Activated CD4-positive, alpha-beta T cell treated with anti-CD3 and anti-CD28 coated beads for 1 hour (primary cell): Measurements from ENCODE around the gene GATA1.
A peak's percentile ranks its signal among the peaks of the same experiment; 100 is the strongest.

ENCODE experiments used
- DNase-seq: peaks from one replicate; pipeline ENCODE4 v3.0.0-alpha.2; 2020

The GATA1 gene

DNA sequence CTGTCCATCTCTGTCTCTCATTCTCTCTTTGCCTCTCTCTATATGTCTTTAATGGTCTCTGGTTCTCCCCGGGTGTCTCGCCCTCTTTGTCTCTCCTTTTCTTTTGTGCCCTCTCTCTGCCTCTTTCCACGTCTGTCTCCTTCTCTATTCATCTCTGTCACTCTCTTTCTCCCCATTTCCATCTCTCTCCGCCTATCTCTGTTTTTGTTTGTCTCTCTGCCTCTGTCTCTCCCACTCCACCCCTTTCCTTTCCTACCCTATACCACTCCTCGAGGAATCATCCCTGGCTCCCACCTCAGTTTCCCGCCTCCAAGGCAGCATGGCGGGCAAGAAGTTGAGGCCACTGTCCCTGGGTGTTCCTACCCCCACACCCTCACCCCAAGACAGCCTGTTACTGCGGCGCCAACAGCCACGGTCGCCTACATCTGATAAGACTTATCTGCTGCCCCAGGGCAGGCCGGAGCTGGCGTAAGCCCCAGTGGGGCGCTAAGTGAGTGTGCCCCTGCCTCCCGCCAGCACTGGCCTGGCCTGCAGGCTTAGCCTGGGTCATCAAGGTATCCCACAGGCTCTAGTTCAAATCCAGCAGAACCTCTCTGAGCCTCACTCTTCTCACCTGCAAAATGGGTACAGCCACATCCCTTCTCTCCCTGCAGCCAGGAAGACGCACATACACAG is 713 bp upstream of the GATA1 start:
- DNase-seq: no peak

DNA sequence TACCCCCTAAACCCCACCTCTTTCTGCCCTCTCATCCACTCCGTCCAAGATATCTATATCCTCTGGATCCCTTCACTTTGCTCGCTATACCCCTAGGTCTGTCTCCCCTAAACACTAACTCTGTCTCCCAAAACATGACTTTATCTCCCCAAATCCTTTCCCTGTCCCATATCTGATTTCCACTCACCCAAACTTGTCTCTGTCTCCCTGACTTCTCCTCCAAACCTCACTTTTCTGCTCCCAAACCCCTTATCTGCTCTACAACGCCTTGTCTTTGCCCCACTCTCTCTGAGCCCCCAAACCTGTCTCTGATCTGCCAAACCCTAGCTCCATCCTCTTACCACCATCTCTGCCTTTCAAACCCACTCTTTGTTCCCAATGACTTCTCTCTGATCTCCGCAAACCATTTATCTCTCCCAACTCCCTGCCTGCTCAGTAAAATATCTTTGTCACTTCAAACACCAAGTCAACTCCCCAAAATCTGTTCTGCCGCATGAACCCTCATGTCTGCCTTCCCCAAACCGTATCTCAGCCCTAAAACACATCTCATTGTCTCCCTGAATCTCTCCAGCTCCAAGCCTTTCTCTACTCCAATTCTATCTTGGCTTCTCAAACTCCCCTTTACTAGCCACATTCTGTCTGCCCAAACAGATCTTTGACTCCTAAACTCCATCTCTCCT is 575 bp downstream of the GATA1 start:
- DNase-seq: no peak

DNA sequence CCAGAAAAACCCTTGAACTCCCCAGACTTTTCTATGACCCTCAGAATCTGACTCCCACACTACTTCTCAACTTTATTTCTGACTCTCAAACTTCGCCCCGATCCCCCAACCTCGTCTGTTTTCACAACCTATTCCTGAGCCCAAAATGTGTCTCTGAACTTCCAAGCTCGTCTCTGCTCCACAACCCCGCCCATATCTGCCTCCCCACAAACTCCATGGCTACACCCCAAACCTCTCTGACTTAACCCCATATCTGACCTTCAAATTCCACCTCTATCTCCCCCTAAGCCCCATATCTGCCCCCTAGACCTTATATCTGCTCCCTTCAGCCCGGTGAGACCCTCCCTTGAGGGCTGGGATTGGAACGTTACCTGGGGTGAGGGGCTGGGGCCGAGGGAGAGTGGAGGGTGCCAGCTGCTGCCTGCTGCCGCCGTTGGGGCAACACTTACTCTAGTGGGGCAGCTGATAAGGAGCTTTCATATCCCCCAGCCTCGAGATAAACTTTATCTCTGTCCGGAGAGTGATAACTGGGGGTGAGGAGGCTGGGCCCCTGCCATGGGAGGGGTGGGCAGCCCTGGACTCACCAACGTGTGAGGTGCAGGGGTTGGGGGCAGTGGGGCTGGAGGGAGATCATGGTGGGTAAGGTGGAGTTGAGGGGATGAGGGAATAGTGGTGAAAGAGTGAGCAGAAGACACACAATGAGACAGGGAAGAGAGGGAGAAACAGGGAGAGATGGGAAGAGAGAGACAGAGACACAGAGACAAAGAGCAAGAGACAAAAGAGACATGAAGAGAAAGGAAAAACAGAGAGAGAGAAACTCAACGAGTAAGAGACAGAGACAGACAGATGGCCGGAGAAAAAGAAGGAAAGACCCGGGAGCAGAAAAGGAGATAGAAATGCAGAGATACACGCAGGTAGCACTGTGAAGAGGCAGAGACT is 1.4 kb downstream of the GATA1 start:
- no peak for DNase-seq

DNA sequence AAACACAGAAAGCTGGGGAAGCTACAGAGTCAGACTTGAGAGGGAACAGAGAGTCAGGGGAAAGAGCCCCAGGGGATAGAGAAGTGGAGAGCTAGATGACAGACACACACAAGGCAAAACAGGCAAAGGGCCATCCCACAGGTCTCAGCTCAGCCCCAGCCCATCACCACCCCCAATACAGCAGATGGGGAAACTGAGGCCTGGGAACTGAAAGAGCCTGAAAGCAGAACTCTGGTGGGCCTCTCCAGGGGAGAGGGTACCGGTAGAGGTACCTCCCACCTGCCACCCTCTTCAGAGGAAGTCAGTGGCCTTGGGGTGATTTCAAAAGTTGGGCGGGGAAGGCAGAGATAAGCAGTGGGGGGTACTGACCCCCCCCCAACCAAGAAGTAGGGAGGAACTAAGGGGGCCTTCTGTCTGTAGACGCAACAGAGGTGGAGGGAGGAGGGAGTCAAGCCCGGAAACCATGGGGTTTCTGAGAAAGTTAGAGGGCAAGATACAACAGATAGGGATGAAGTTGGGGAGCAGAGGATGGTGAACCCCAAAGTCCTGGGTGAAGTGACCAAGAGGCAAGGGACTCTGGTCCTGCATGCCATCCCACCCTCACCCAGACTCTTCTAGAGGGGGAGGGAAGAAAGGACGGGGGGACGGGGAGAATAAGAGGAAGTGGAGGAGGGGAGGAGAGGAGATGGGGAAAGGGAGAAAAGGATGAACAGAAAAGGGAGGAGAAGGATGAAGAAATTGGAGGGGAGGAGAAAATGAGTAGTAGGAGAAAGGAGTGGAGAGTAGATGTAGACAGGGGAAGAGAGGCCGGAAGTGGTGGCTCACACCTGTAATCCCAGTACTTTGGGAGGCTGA is 3.2 kb downstream of the GATA1 start:
- DNase-seq: no peak

DNA sequence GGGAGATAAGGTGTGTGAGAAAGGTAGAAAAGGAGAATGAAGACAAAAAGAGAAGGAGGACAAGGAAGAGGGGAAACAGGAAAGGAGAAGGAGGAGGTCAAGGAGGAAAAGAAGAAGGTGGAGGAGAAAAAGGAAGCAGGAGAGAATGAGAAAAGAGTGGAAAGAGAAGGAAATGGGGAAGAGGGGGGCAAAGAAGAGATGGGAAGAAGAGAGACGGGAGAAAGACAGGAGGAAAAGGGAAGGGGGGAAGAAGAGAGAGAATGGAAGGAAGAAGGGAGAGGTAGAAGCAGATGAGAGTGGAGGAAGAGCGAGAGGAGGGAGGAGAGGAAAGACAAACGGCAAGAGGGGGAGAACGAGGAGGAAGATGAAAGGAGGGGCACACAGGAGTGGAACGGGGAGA is 4.1 kb downstream of the GATA1 start:
- DNase-seq: no peak

- DNase-seq: no peak
Observed at GRCh38 chrX:48791063-48791820, 4.9 kb downstream of the GATA1 start.

GRCh38 chrX:48792219-48792618 is 5.8 kb downstream of the GATA1 start:
- DNase-seq: no peak

- no peak for DNase-seq
Observed at GRCh38 chrX:48793935-48794334, 7.5 kb downstream of the GATA1 start.

DNA sequence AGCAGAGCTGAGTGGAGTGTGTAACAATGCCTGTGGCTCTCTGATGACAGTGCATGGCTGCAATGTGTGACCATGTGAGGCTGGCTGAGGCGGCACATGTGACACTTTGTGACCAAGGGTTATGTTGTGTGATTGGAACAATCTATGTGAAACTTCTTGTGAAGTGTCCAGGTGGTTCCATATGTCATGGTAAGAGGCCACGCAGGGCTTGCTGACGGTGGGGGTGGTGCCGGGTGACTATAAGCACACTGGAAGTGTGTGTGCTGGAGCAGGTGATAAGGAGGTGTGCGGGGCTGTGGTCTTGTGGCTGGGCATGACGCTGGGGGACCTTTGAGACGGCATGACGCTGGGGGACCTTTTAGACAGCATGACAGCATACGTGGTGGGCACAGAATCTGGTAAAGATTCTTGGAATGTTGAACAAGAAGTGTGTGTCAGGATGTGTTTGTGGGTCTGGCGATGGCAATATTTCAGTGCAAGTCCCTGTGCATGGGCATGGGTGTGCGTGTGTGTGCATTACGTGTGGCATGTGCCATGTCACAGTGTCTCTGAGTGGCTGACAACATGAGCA is 8.0 kb downstream of the GATA1 start:
- no peak for DNase-seq

DNA sequence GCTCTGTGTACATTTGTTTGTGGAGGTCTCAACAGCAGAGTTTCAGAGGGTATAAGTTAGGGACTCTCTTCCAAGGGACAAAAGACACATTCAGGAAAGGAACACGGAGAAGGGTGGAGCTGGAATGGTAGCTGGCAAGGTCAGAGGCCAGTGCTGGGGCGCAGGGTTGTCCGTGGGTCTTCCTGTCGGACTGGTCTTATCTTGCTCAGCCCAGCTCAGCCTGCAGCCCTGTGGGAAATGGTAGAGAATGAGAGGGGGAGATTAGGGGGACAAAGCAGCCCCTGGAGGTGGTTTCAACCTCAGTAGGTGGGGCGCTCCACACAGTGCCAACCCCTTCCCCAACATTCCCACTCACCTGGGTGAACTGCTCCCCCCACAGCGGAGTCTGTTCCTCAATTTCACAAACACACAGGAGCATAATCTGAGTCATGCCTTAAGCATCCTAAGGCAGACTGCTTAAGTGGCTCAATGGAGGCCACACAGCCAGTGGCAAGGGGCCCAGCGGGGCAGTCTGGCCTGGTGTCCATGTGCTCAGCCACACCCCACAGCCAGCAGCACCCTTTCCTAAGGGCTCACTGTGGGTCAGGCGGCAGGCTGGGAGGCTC is 8.6 kb downstream of the GATA1 start:
- no peak for DNase-seq

GRCh38 chrX:48798318-48798717 is 11.9 kb downstream of the GATA1 start:
- no peak for DNase-seq

DNA sequence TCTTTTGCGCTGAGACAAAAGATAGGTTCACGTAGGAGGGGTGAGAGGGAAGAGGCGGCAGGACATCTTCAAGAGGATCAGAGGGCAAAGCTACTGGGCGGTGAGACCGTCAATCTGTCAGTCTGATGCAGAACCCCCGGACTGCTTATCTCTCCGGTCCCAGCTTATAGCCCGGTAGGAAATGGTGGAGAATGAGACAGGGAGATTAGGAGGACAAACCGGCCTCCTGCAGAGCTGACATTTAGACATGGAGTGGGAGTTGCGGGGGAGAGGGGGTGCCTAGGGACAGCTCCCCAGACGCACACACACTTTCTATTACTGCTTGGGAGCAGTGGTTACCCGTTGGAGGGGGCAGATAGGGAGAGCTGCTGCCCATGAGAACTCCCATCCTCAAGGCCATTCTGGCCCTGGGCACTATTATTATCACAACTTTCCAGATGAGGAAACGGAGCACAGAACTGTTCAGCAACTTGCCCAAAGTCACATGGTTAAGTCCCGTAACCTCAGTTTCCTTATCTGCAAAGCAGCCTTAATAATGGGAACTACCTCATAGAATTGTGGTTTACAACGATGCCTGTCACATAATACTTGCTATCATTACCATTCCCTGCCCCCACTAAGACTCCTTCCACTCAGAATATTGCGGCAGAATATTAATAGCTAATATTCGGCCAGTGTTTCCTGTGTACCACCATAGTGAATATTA is 14.3 kb downstream of the GATA1 start:
- DNase-seq: no peak

DNA sequence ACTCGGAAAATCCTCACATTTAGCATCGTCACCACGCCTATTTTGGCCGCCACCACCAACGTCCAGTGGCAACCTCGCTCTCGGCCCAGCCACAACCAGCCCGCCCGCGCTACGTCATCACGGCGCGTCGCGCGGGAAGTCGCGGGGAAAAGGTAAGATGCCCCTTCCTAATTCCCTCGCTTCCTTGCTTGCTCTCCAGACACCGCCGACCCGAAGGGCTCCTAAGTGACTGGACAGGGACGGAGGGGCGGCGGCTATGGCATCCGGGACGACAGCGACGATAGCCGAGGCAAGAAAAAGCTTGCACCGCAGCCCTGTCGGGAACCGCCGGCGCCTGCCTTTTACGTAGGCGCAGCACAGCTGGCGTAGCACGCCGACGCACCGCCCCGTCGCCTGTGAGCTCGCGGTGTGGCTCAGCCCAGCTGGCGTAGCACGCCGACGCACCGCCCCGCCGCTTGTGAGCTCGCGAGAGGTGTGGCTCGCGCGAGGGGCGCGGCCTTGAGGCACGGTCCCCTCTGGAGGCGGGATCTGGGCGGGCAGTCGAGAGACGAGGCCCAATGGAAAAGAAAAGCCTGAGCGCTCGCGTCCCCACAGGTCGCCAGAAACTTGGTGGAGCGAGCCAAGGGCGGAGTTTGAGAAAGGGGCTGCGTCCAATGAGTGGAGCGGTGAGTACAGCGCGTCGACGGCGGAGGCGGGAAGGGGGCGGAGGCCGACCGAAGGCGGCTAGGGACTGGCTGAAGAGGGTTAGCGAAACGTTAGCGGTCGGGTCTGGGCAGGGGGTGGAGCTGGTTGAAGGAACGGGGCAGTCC is 15.1 kb downstream of the GATA1 start, which contains the start of gene HDAC6:
HDAC6 (plus strand) TSS at position 788 of the 809 bp plus-strand sequence. CDS start 626 bp downstream, outside the sequence.
- peak; percentile 92 for DNase-seq

DNA sequence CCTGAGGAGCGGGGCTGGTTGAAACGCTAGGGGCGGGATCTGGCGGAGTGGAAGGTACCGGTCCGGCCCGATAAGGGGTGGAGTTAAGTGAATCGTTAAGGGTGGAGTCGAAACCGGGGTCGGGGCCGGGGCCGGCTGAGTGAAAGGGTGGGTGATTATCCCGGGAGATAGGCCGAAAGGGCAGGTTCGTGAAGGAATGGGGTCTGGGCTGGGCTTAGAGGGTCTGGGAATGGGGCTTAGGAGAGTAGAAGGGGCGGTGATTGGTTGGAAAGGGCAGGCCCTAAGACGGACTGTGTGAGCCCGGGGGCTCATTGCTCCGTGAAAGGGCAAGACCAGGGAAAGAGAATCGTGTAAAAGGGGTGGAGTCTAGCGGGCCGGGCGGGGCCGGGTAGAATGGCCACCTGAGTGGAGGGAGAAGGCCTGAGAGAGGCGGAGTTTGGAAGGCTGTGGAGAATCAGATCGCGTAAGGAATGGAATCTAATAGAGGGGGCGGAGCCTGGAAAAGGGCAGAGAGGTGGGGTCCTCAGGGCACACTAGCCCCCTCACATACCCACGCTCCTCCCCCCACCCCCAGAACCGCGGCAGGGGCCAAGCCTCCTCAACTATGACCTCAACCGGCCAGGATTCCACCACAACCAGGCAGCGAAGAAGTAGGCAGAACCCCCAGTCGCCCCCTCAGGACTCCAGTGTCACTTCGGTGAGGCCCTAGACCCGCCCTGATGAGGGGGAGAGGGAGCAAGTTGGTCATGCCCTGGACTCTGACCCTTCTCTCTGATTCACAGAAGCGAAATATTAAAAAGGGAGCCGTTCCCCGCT is 15.9 kb downstream of the GATA1 start:
- no peak for DNase-seq

DNA sequence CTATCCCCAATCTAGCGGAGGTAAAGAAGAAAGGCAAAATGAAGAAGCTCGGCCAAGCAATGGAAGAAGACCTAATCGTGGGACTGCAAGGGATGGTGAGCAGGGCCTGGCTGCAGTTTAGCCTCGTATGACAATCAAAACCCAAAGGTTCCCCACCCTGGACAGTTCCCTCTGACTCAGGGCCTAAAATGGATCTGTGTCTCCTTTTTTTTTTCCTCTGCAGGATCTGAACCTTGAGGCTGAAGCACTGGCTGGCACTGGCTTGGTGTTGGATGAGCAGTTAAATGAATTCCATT is 16.5 kb downstream of the GATA1 start:
- DNase-seq: no peak

DNA sequence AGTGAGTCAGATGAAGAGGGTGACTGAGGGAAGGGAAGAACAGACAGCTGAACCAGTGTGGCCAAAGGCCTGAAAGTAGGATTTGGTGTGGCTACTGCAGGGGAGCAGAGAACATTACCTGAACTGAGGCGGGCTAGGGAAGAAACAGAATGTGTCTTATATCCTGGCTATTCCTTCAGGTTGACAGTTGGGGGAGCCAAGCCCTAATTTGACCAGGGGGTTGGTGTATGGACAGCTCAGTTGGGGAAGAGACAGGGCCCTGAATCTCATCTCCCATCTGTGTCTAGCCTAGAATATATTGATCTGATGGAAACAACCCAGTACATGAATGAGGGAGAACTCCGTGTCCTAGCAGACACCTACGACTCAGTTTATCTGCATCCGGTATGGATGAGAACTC is 19.7 kb downstream of the GATA1 start:
- no peak for DNase-seq

- no peak for DNase-seq
Observed at GRCh38 chrX:48813644-48814043, 27.3 kb downstream of the GATA1 start.

GRCh38 chrX:48814722-48815121 is 28.3 kb downstream of the GATA1 start:
- DNase-seq: no peak

DNA sequence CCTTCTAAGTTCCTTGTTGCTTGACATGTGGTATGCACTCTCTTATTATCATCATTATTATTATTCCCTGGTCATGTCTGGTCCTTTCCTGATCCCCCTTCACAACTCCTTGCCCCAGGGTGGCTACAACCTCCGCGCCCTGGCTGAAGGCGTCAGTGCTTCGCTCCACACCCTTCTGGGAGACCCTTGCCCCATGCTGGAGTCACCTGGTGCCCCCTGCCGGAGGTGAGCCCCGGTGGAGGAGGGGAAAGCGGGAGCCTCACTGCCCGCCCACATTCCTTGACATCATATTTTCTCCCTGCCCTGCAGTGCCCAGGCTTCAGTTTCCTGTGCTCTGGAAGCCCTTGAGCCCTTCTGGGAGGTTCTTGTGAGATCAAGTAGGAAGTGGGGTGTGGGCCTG is 28.9 kb downstream of the GATA1 start:
- DNase-seq: no peak
